Endodermal cell (in vitro differentiated cells): ENCODE data around the gene IFI30. TPM values are rescaled to one million over a fixed set of nuclear protein-coding genes. Genes with fewer than 3 reads are reported as not detected.

Source experiments
- DNase-seq: peaks from one replicate; pipeline ENCODE4 v3.0.0-alpha.2; 2017
- H3K27ac ChIP-seq: 2 replicates; pipeline ENCODE4 v1.5.1; 2013; ENCODE audit warnings: mild to moderate bottlenecking, low read depth, low read length, moderate library complexity
- H3K27me3 ChIP-seq: 2 replicates; pipeline ENCODE4 v1.6.1; 2013; ENCODE audit warnings: mild to moderate bottlenecking, low read length, moderate library complexity; ENCODE audit not compliant: insufficient read depth, control insufficient read depth, poor library complexity, severe bottlenecking
- H3K36me3 ChIP-seq: 2 replicates; pipeline ENCODE4 v1.7.0; 2013; ENCODE audit warnings: mild to moderate bottlenecking, low read length, moderate library complexity; ENCODE audit not compliant: control insufficient read depth, insufficient read depth
- H3K4me1 ChIP-seq: one replicate; pipeline ENCODE4 v1.7.0; 2013; ENCODE audit warnings: low read length; ENCODE audit not compliant: control insufficient read depth, insufficient read depth
- H3K4me3 ChIP-seq: 2 replicates; pipeline ENCODE4 v1.5.1; 2013; ENCODE audit warnings: mild to moderate bottlenecking, low read length, moderate library complexity
- H3K9ac ChIP-seq: 2 replicates; pipeline ENCODE4 v1.6.1; 2013; ENCODE audit warnings: mild to moderate bottlenecking, low read length, moderate library complexity; ENCODE audit not compliant: poor library complexity, severe bottlenecking; ENCODE audit errors: extremely low read depth
- H3K9me3 ChIP-seq: 2 replicates; pipeline ENCODE4 v1.6.1; 2013; ENCODE audit warnings: mild to moderate bottlenecking, low read length, moderate library complexity; ENCODE audit not compliant: control insufficient read depth
- H3K27ac Mint-ChIP-seq: 2 replicates; pipeline ENCODE4 v1.8.0; 2020; ENCODE audit warnings: mixed read lengths
- H3K27me3 Mint-ChIP-seq: 2 replicates; pipeline ENCODE4 v1.8.0; 2021; ENCODE audit warnings: mild to moderate bottlenecking, mixed read lengths; ENCODE audit not compliant: insufficient read depth
- H3K36me3 Mint-ChIP-seq: 2 replicates; pipeline ENCODE4 v1.8.0; 2020; ENCODE audit warnings: low read depth, mixed read lengths
- H3K4me1 Mint-ChIP-seq: 2 replicates; pipeline ENCODE4 v1.8.0; 2020; ENCODE audit warnings: mixed read lengths
- H3K4me3 Mint-ChIP-seq: 2 replicates; pipeline ENCODE4 v1.8.0; 2020; ENCODE audit warnings: mild to moderate bottlenecking, moderate library complexity, mixed read lengths
- H3K9me3 Mint-ChIP-seq: 2 replicates; pipeline ENCODE4 v1.8.0; 2020; ENCODE audit warnings: mild to moderate bottlenecking, mixed read lengths
- WGBS, 2 experiments: methylation state at CpG; one replicate each; pipeline versions ENCODE4 v1.1.5 to v1.1.7; 2013; ENCODE audit warnings: missing lambda C conversion rate in 2 of 2, mixed read lengths in 1 of 2; ENCODE audit not compliant: insufficient coverage in 1 of 2, insufficient read length in 1 of 2; 5-methylcytosine and 5-hydroxymethylcytosine counted together
- total RNA-seq, 2 donors: library from RNA; stranded (reverse); fragmentation: NEBNext Ultra II Directional in 1 of 2; extraction: Animal tissue kit (Norgen Biotek cat#: 25700) in 1 of 2; gene quantifications; 2 replicates in 1 of 2; 3 replicates in 1 of 2; pipeline ENCODE4 v1.2.1, GENCODE V29; 2021
- TF ChIP-seq, protein P1 (sequence below): fragments of 200-600 bp; sonication (generic); conservative IDR thresholded peaks from 2 replicates; pipeline ENCODE4 v1.5.0; 2021; ENCODE audit warnings: antibody characterized with exemption, mild to moderate bottlenecking

The IFI30 gene
- total RNA-seq, 2 donors from 2014 or later, result 10.6 to 11.0 TPM

DNA sequence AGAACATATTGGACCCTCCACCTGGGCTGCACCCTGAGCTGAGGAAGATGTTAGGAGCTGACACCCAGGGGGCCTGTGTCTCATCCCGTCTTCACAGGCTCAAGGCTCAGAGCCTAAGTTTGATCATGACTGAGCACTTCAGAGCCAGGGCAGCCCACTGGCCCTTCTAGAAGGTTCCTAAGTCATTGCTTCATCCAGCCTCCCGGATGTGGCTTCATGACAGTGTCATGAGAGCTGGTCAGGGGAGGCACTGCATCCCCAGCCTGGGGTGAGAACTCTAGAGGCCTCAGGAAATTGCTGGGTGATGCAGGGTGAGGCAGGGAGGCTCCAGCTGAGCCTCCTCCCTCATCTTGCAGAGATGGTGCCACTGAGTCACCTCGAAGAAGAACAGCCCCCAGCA is 45.6 kb upstream of the IFI30 start:
- no peaks in the 10 kb centered on the region for H3K27me3 Mint-ChIP-seq
- H3K4me1 Mint-ChIP-seq, result no peaks in the 10 kb centered on the region
- WGBS, 2 experiments, result 93 to 100% methylated on average over 3 of the region's 3 CpGs
- Histone ChIP-seq H3K27me3 (no peaks in the 10 kb centered on the region), H3K4me3 (no peak overlapping the region), H3K4me1 (no peaks in the 10 kb centered on the region), H3K9me3 (no peaks in the 10 kb centered on the region), H3K9ac (no peak overlapping the region), H3K36me3 (peaks cover 47% of the 10 kb centered on the region), H3K27ac (no peak overlapping the region)
- H3K4me3 Mint-ChIP-seq, result no peak overlapping the region
- no peak overlapping the region for H3K27ac Mint-ChIP-seq
- TF ChIP-seq, protein P1, sequence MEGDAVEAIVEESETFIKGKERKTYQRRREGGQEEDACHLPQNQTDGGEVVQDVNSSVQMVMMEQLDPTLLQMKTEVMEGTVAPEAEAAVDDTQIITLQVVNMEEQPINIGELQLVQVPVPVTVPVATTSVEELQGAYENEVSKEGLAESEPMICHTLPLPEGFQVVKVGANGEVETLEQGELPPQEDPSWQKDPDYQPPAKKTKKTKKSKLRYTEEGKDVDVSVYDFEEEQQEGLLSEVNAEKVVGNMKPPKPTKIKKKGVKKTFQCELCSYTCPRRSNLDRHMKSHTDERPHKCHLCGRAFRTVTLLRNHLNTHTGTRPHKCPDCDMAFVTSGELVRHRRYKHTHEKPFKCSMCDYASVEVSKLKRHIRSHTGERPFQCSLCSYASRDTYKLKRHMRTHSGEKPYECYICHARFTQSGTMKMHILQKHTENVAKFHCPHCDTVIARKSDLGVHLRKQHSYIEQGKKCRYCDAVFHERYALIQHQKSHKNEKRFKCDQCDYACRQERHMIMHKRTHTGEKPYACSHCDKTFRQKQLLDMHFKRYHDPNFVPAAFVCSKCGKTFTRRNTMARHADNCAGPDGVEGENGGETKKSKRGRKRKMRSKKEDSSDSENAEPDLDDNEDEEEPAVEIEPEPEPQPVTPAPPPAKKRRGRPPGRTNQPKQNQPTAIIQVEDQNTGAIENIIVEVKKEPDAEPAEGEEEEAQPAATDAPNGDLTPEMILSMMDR, result no peak
- no peaks in the 10 kb centered on the region for H3K9me3 Mint-ChIP-seq
- peaks cover 51% of the 10 kb centered on the region for H3K36me3 Mint-ChIP-seq
- no peak for DNase-seq

DNA sequence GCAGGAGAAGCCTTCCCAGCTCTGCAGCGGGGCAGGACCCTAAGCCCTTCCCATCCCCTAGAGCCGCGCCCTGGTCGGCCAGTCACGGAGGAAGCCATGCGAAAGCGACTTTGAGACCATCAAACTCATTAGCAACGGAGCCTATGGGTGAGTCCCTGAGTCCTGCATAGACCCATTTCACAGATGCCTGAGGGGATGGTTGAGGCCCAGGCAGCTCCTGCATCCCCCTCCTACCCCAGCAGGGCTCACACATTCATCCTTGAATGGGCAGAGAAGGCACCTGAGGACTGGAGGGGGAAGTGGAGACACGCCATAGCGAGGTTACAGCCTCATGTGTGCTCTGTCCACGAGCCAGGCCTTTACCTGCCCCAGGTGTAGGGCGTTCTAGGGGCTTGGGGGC is 44.8 kb upstream of the IFI30 start:
- no peak overlapping the region for H3K27ac Mint-ChIP-seq
- no peak overlapping the region for H3K4me3 Mint-ChIP-seq
- Histone ChIP-seq H3K9me3 (no peaks in the 10 kb centered on the region), H3K27me3 (no peaks in the 10 kb centered on the region), H3K4me3 (no peak overlapping the region), H3K4me1 (no peaks in the 10 kb centered on the region), H3K27ac (no peak overlapping the region), H3K36me3 (peaks cover 49% of the 10 kb centered on the region), H3K9ac (no peak overlapping the region)
- WGBS, 2 experiments, result 90 to 94% methylated on average over 7 to 12 of the region's 12 CpGs
- H3K9me3 Mint-ChIP-seq, result no peaks in the 10 kb centered on the region
- TF ChIP-seq, protein P1, result no peak
- H3K36me3 Mint-ChIP-seq, result peaks cover 47% of the 10 kb centered on the region
- no peaks in the 10 kb centered on the region for H3K4me1 Mint-ChIP-seq
- DNase-seq, result no peak
- no peaks in the 10 kb centered on the region for H3K27me3 Mint-ChIP-seq

DNA sequence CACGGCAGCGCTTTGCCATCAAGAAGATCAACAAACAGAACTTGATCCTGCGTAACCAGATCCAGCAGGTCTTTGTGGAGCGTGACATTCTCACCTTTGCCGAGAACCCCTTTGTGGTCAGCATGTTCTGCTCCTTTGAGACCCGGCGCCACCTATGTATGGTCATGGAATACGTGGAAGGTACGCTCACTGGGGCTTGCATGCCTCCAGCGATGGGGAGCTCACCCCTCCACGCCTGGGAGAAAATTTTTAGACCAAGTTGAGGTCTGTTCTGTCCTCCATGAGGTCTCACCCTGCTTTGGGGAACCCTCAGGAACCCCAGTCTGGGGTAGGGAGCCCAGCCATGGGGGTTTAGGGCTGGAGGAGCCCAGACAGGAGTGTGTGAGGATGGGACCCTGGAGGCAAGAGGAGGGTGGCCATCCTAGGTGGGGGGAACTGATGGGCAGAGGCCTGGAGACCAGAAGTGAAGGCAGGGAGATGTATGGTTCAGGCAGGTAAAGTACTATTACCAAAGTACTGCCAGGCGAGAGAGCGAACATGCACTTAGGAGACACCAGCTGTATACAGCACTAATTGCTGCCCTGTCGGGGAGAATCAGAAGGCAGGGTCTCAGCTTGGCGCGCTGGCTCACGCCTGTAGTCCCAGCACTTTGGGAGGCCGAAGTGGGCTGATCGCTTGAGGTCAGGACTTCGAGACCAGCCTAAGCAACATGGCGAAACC is 42.9 kb upstream of the IFI30 start:
- Histone ChIP-seq H3K27me3 (no peaks in the 10 kb centered on the region), H3K36me3 (peaks cover 40% of the 10 kb centered on the region), H3K9ac (no peak overlapping the region), H3K4me1 (no peaks in the 10 kb centered on the region), H3K27ac (no peak overlapping the region), H3K4me3 (no peak overlapping the region), H3K9me3 (no peaks in the 10 kb centered on the region)
- Mint-ChIP-seq H3K4me3 (no peak overlapping the region), H3K27ac (no peak overlapping the region), H3K4me1 (no peaks in the 10 kb centered on the region), H3K27me3 (no peaks in the 10 kb centered on the region), H3K9me3 (no peaks in the 10 kb centered on the region), H3K36me3 (peaks cover 50% of the 10 kb centered on the region)
- TF ChIP-seq, protein P1, result no peak
- 96 to 98% methylated on average over 20 to 21 of the region's 21 CpGs for WGBS, 2 experiments
- DNase-seq, result no peak
